ENCODE data around the gene CMTM2.
"Not testable (repeated sequence)": the region's sequence is repeated elsewhere in the genome, so short reads cannot be mapped to it uniquely, and the experiment has no call there.

Gene CMTM2

GRCh38 chr16:66610111-66610820 is 31.0 kb downstream of the CMTM2 start:
- no peak for DNase-seq

GRCh38 chr16:66611911-66612310 is 32.6 kb downstream of the CMTM2 start:
- DNase-seq: not testable (repeated sequence)

GRCh38 chr16:66612422-66612821 is 33.2 kb downstream of the CMTM2 start:
- DNase-seq: no peak

- no peak for DNase-seq
These were observed 35.0 kb downstream of the CMTM2 start for GRCh38 chr16:66614161-66614802.

DNA sequence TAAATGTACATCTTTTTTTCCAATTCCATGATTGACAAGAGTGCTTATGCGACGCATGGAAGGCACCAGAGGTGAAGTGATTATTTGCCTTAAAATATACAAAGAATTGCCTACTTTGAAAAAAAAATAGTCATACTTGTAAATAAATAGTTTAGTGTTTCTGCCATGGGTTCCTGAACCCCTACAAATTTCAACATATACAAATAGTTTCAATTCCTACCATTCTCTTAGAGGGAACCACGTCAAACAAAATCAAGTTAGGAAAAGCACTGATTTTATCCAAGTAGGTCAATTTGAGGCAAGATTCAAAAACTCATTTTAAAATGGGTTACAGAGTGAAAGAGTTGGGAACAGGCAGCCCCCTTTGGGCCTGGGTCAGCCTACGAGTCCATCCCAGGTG is 36.9 kb downstream of the CMTM2 start:
- no peak for DNase-seq

GRCh38 chr16:66616592-66616991 is 37.3 kb downstream of the CMTM2 start:
- DNase-seq: no peak

- DNase-seq: no peak
These were observed 37.8 kb downstream of the CMTM2 start for GRCh38 chr16:66617010-66617434.

DNA sequence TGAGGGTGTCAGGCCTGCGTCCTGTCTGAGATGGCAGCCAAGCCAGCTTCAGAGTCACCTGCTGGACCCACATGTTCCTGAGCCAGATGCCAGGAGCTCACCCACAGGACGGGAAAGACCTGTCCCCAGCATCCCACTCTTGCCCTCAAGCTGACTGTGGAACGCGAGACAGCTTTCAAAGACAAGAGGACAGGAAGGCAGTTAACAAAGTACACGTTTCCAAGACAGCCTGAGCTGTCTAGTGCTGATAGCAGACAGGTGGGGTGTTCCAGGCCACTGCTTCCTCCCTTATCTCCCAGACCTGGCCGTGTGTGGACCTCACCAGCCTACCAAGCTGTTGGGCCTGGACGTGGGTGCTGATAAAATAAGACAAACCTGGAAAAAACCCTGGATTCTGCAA is 38.5 kb downstream of the CMTM2 start:
- no peak for DNase-seq

DNA sequence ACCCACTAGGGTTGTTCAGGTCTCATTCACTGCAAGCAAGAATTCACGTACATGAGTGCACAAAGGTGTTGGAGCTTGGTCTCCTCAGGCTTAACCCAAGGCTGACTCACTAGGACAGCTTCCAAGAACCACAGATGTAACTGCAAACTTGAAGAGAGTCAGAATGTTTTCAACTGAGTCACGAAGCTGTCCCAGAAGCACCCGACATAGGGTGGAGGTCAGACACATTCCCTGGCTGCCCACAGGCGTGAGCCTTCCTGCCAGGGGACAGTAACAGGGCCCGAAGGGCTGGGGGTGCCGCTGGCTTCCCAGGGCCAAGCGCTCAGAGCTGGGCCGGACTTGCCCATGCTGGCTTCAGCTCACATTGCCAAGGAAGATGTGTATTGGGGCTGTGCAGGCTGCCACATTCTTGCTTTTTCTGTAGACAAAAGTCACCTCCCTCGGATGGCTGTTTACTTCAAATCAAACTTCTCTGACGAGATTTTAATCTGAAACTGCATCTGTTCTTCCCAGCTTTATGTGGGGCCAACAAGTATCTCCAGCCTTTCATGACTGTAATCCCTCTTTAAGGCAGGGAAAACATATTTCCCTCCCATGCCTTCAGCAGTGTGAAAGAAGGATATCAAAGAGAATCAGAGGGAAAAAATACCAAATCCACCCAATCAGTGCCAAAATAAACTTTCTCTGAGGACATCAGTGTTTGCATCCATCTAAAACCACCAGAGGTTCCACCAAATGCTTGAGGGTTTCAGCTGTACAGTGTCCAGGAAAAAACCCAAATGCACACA is 39.5 kb downstream of the CMTM2 start:
- no peak for DNase-seq

GRCh38 chr16:66619534-66620428 is 40.5 kb downstream of the CMTM2 start:
- DNase-seq: no peak

GRCh38 chr16:66620429-66620795 is 41.1 kb downstream of the CMTM2 start:
- DNase-seq: no peak

DNA sequence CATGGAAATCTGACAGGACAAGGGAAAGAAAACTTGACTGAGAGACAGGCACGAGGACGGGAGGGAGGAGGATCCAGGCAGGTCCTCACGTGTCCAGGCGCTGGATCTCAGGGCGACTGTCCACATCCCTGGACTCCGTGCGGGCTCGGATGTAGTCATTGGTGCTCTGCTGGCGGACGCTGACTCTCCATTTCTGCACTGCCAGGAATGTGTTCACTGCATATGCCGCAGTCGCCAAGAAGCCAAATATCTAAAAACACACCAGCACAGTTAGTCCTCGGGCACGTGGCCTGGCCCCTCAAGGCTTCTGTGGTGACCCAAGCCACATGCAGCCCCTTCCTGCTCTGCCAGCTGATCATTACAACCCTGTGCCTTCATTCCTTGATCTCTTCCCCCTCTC is 42.7 kb downstream of the CMTM2 start:
- DNase-seq: no peak

- DNase-seq: no peak
These were observed 43.6 kb downstream of the CMTM2 start for GRCh38 chr16:66622863-66623262.

DNA sequence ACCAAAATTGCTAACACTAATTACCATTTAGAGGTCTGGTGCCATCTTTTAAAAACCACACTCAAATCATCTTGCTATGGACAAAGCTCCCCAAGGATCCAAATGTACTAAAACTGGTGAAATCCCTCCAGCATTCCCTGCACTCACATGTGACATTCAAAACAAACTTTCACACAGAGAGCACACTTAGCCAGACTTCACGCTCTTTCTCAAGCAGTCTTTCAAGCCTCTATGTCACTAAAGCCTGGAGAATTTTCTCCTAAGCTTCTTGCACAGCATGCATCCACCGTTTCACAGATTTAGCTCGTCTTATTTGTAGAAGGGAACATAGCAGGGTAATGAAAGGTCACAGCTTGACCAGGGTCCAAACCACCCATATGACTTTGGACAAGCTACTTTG is 44.5 kb downstream of the CMTM2 start:
- DNase-seq: no peak

DNA sequence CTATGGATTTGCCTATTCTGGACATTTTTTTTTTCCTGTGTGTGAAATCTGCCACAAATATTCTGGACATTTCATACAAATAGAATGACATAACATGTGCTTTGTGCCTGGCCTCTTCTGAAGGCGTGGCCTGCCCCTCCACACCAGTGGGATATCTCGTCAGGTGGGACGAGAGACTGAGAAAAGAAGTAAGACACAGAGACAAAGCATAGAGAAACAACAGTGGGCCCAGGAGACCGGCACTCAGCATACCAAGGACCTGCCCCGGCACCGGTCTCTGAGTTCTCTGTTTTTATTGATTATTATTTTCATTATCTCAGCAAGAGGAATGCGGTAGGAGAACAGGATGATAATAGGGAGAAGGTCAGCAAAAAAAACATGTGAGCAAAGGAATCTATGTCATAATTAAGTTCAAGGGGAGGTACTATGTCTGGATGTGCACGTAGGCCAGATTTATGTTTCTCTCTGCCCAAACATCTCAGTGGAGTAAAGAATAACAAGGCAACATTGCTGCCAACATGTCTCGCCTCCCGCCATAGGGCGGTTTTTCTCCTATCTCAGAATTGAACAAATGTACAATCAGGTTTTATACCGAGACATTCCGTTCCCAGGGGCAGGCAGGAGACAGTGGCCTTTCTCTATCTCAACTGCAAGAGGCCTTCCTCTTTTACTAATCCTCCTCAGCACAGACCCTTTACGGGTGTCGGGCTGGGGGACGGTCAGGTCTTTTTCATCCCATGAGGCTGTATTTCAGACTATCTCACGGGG is 48.5 kb downstream of the CMTM2 start:
- not testable (repeated sequence) for DNase-seq

- DNase-seq: no peak
These were observed 50.6 kb downstream of the CMTM2 start for GRCh38 chr16:66629856-66630255.

- not testable (repeated sequence) for DNase-seq
These were observed 51.4 kb downstream of the CMTM2 start for GRCh38 chr16:66630561-66631260.

DNA sequence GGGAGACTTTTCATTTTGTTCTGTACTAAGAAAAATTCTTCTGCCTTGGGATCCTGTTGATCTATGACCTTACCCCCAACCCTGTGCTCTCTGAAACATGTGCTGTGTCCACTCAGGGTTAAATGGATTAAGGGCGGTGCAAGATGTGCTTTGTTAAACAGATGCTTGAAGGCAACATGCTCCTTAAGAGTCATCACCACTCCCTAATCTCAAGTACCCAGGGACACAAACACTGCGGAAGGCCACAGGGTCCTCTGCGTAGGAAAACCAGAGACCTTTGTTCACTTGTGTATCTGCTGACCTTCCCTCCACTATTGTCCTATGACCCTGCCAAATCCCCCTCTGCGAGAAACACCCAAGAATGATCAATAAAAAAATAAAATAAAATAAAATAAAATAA is 52.3 kb downstream of the CMTM2 start:
- DNase-seq: not testable (repeated sequence)

- DNase-seq: no peak
These were observed 55.4 kb downstream of the CMTM2 start for GRCh38 chr16:66634527-66635196.

GRCh38 chr16:66635406-66635805 is 56.1 kb downstream of the CMTM2 start:
- DNase-seq: no peak

DNA sequence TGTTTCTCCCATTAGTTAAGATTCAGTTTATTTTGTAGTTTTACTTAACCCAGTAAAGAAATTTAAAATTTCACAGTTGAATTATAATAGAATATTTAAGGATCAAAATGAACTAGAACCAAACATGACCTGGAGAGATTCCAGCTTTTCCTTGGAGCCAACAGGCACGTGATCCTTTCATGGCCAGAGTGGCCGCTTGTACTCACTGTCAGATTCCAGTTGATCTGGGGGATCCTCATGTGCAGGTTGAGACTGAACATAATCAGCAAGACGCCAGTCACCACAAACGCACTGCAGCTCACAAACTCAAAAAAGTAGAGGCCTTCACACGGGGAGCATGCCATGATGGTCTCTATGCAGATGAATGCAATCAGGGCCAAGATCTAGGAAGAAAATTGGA is 56.9 kb downstream of the CMTM2 start:
- no peak for DNase-seq
